ENCODE results near the gene TARM1.

The TARM1 gene

DNA sequence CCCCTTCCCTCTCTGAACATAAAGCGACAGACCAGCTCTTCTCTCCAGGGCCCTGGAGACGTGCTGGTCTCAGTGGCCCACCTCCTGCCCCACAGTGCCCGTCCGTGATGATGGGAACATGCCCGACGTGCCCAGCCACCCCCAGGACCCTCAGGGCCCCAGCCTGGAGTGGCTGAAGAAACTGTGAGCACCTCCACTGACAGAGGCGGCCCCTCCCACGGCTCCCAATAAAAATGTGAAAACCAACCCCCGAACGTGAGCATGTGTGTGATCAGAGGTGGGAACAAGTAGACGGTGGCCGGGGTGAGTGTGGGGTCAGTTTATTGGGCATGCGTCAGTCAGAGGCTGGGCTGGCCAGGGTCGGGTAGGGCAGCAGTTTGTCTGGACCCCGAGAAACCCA is 25.6 kb upstream of the TARM1 start:
- TF ChIP-seq CTCF (IDR thresholded peaks at IDR 0.05) = no peak

- no peak for TF ChIP-seq CTCF (IDR thresholded peaks at IDR 0.05)
These were observed 24.6 kb upstream of the TARM1 start for GRCh38 chr19:54105796-54106195.

DNA sequence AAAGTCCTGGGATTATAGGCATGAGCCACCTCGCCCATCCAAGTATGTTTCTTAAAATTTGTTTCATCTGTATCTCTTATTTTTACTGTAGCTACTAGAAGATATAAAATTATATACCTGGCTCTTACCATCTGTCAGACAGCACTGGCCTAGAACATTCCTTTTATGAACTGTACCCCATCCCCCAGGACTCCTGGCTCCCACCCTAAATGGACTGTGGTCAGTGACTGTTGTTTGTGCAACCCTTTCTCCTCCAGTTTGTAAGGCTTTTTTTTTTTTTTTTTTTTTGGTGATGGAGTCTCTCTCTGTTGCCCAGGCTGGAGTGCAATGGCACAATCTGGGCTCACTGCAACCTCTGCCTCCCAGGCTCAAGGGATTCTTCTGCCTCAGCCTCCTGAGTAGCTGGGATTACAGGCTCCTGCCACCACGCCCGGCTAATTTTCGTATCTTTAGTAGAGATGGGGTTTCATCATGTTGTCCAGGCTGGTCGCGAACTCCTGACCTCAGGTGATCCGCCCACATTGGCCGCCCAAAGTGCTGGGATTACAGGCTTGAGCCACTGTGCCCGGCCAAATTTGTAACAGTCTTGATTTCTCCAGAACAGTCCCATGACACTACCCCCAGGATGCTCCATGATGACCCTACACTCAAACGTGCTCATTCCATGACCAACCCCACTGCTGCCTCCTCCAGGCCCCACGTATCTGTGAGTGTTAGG is 24.0 kb upstream of the TARM1 start:
- TF ChIP-seq CTCF (IDR thresholded peaks at IDR 0.05) = no peak

- TF ChIP-seq CTCF (IDR thresholded peaks at IDR 0.05) = no peak
These were observed 21.4 kb upstream of the TARM1 start, which contains the start of gene NDUFA3 for GRCh38 chr19:54102421-54103169. TSS of gene NDUFA3 (plus strand) at chr19:54102855. CDS start at chr19:54102879, 24 bp downstream.

DNA sequence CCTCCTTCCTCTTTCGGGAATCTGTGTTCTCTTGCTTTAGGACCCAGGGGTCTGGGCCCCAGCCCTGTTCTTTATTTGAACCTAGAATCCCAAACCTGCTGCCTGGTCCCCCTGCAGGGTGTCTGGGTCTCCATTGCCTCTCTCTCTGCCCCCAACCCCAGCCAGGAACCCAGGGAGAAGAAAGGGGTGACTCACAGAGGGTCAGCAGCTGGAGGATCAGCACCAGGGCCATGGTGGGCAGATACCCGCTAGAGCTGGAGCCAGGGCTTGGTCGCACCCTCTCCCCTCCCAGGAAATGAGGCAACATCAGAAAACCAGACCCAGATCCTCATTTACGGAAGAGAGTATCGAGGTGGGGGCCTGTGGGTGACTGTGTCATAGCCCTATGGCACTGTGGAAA is 19.4 kb upstream of the TARM1 start, which contains the start of gene OSCAR:
Gene OSCAR (minus strand): TSS at position 243 of the 400 bp plus-strand sequence. CDS start 11 bp downstream, at position 232.
- TF ChIP-seq CTCF (IDR thresholded peaks at IDR 0.05) = no peak

DNA sequence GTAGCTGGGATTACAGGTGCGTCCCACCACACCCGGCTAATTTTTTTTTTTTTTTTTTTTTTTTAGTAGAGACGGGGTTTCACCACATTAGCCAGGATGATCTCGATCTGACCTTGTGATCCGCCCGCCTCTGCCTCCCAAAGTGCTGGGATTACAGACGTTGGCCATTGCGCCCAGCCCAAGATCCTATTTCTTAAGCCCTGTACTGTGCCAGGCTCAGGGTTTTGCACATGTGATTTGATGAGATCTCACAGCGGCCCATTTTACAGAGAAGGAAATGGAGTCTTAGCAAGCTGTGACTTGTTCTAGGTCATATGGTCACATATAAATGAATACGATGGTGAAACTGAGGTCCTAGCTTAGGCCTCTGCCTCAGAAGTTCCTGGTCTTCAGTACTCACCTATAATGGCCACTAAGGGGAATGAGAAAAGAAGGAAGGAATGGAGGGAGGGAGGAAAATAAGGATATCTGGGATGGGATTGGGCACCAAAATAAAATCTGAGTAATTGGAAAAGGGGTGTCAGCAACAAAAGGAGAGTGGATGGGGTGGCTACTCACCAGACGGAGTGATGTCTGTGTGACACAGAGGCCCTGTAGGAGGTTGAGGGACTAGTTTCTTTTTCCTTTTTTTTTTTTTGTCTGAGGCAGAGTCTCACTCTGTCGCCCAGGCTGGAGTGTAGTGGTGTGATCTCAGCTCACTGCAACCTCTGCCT is 18.2 kb upstream of the TARM1 start:
- no peak for TF ChIP-seq CTCF (IDR thresholded peaks at IDR 0.05)

GRCh38 chr19:54096617-54097106 is 15.5 kb upstream of the TARM1 start:
- TF ChIP-seq CTCF (IDR thresholded peaks at IDR 0.05) = no peak
